SU-DHL-6 (cell line): Measurements from ENCODE around the gene OXCT2.
"Not testable (repeated sequence)": the region's sequence is repeated elsewhere in the genome, so short reads cannot be mapped to it uniquely, and the experiment has no call there.

Experiments
- H2AFZ ChIP-seq: fragments of 200-600 bp; sonication (generic); 2 replicates; pipeline ENCODE4 v1.6.1; 2014; ENCODE audit warnings: low read depth, mild to moderate bottlenecking, moderate library complexity, mixed read lengths, antibody characterized with exemption, low read length; ENCODE audit not compliant: severe bottlenecking
- H3F3A ChIP-seq: fragments of 200-600 bp; shearing (Covaris generic); 2 replicates; pipeline ENCODE4 v1.6.0; 2016; ENCODE audit warnings: antibody characterized with exemption, mild to moderate bottlenecking; ENCODE audit not compliant: insufficient read depth
- H3K27ac ChIP-seq: fragments of 200-600 bp; sonication (generic); 2 replicates; pipeline ENCODE4 v1.5.1; 2016; ENCODE audit warnings: low read depth, mild to moderate bottlenecking, low read length, moderate library complexity, mixed read lengths
- H3K27me3 ChIP-seq: fragments of 200-600 bp; sonication (generic), shearing (Covaris generic); 2 replicates; pipeline ENCODE4 v1.6.0; 2014; ENCODE audit warnings: mild to moderate bottlenecking, low read length
- H3K36me3 ChIP-seq: fragments of 200-600 bp; sonication (generic); 2 replicates; pipeline ENCODE4 v1.6.1; 2014; ENCODE audit warnings: mild to moderate bottlenecking, low read length, mixed read lengths
- H3K4me2 ChIP-seq: fragments of 300-600, 200-600 bp; shearing (Covaris generic), sonication (generic); 2 replicates; pipeline ENCODE4 v1.6.0; 2014; ENCODE audit warnings: low read length, low read depth, mild to moderate bottlenecking; ENCODE audit not compliant: poor library complexity, severe bottlenecking
- H3K4me3 ChIP-seq: fragments of 200-600 bp; sonication (generic); 2 replicates; pipeline ENCODE4 v1.5.1; 2014; ENCODE audit warnings: antibody characterized with exemption, low read length, mild to moderate bottlenecking, mixed read lengths; ENCODE audit not compliant: insufficient read depth, poor library complexity, severe bottlenecking
- H3K79me2 ChIP-seq: fragments of 200-600 bp; sonication (generic); 2 replicates; pipeline ENCODE4 v1.6.1; 2014; ENCODE audit warnings: mild to moderate bottlenecking, low read length, moderate library complexity; ENCODE audit not compliant: insufficient read depth
- H3K9ac ChIP-seq: fragments of 200-600 bp; sonication (generic); 2 replicates; pipeline ENCODE4 v1.7.0; 2014; ENCODE audit warnings: mild to moderate bottlenecking, low read length
- H3K9me2 ChIP-seq: fragments of 200-600 bp; sonication (generic); replicated peaks from 2 replicates; pipeline ENCODE4 v1.6.1; 2014; ENCODE audit warnings: low read length; ENCODE audit not compliant: insufficient read depth
- H3K9me3 ChIP-seq: fragments of 200-600 bp; sonication (generic); 2 replicates; pipeline ENCODE4 v1.6.1; 2014; ENCODE audit warnings: low read length, mixed read lengths; ENCODE audit not compliant: insufficient read depth
- H4K20me1 ChIP-seq: fragments of 200-600 bp; sonication (generic); 2 replicates; pipeline ENCODE4 v1.6.1; 2014; ENCODE audit warnings: low read depth, mild to moderate bottlenecking, antibody characterized with exemption, low read length, moderate library complexity, mixed read lengths
- EZH2phosphoT487 ChIP-seq: fragments of 200-600 bp; sonication (generic), shearing (Covaris generic); conservative IDR thresholded peaks from 2 replicates; pipeline ENCODE4 v1.6.1; 2018; ENCODE audit warnings: mild to moderate bottlenecking, antibody characterized with exemption, low read length, moderate library complexity, mixed read lengths
- TF ChIP-seq, protein P1 (sequence below): fragments of 200-600 bp; sonication (generic); IDR thresholded peaks from one replicate; pipeline ENCODE4 v1.5.1; 2017; ENCODE audit warnings: antibody characterized with exemption, mild to moderate bottlenecking, low read length, moderate library complexity; ENCODE audit not compliant: insufficient read depth, poor library complexity, severe bottlenecking

The OXCT2 gene

DNA sequence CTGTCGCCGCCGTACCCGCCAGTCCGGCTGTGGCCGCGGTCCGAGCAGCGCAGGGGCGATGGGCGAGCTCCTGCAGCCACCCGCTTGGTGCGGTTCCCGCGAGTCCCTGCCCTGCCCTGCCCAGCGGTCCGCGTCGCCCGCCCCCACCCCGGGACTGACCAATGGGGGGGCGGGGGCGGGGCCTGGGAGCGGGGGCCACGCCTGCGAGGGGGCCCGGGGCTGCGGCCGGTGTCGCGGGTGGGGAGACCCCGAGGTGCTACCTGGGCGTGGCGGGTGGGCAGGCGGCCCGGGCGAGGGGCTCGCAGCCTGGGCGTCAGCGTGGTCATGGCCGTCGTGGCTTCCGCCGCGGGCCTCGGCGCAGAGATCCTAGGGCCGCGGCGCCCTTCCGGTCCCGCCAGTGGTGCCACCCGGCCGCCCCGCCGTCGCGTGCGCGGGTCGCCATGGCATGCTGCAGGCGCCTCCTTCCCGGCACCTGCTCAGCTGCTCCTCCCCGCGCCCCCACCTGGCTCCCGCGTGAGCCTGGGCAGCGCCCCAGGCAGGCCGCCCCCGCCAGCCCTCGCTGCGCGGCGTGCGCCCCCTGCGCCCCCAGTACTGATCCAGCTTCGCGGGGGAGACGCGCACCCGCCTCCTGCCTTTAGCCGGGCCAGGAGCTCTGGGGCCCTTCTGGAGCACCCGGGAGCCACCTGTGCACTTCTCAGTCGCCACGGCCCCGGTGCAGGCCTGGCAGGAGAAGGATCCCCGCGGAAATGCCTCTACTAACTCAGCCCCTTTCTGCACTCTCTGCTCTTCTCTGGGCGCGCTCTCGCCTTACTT lies 17.8 kb upstream of the OXCT2 start, which contains the start of gene BMP8B:
Gene BMP8B (minus strand): TSS at position 108 of the 813 bp plus-strand sequence. CDS start 380 bp downstream, outside the sequence.
- Histone ChIP-seq H3K27ac (no peak within 1 kb of the TSS), H3K9ac (no peak within 1 kb of the TSS)

DNA sequence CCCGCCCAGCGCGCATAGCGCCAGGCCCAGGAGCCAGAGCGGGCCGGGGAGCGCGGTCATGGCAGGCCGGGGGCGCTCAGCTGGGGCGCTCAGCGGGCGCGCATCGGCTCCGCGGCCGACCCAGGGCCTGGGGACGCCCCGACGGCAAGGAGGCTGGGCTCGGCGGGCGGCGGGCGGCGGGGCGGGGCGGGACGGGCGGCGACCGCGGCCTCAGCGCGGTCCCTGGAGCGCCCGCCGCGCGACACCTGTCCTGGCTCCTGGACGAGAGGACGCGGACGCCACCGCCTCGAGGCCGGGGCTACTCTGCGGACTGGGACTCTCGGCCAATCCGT lies 17.2 kb upstream of the OXCT2 start:
- H3F3A ChIP-seq = no peaks in the 10 kb centered on the region
- no peaks in the 10 kb centered on the region for H4K20me1 ChIP-seq
- no peaks in the 10 kb centered on the region for H3K36me3 ChIP-seq
- H3K79me2 ChIP-seq = no peaks in the 10 kb centered on the region
- no peak for TF ChIP-seq EZH2phosphoT487
- TF ChIP-seq, protein P1, sequence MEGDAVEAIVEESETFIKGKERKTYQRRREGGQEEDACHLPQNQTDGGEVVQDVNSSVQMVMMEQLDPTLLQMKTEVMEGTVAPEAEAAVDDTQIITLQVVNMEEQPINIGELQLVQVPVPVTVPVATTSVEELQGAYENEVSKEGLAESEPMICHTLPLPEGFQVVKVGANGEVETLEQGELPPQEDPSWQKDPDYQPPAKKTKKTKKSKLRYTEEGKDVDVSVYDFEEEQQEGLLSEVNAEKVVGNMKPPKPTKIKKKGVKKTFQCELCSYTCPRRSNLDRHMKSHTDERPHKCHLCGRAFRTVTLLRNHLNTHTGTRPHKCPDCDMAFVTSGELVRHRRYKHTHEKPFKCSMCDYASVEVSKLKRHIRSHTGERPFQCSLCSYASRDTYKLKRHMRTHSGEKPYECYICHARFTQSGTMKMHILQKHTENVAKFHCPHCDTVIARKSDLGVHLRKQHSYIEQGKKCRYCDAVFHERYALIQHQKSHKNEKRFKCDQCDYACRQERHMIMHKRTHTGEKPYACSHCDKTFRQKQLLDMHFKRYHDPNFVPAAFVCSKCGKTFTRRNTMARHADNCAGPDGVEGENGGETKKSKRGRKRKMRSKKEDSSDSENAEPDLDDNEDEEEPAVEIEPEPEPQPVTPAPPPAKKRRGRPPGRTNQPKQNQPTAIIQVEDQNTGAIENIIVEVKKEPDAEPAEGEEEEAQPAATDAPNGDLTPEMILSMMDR = no peak
- H2AFZ ChIP-seq = no peak overlapping the region
- H3K4me3 ChIP-seq = no peak overlapping the region
- no peaks in the 10 kb centered on the region for H3K9me2 ChIP-seq
- no peak overlapping the region for H3K4me2 ChIP-seq
- H3K27ac ChIP-seq = no peak overlapping the region
- no peak overlapping the region for H3K9ac ChIP-seq
- no peaks in the 10 kb centered on the region for H3K27me3 ChIP-seq
- H3K9me3 ChIP-seq = no peaks in the 10 kb centered on the region

More for the DNA sequence above, 17.8 kb upstream of the OXCT2 start, which contains the start of gene BMP8B:
- H2AFZ ChIP-seq = no peak within 1 kb of the TSS
- TF ChIP-seq EZH2phosphoT487 = no peak
- TF ChIP-seq, protein P1 = no peak
- H3K36me3 ChIP-seq = no peaks in the 10 kb centered on the region
- H3F3A ChIP-seq = no peaks in the 10 kb centered on the region
- H3K4me3 ChIP-seq = no peak within 1 kb of the TSS
- H3K79me2 ChIP-seq = no peaks in the 10 kb centered on the region
- no peaks in the 10 kb centered on the region for H4K20me1 ChIP-seq
- H3K9me3 ChIP-seq = no peaks in the 10 kb centered on the region
- no peaks in the 10 kb centered on the region for H3K27me3 ChIP-seq
- no peak within 1 kb of the TSS for H3K4me2 ChIP-seq
- no peaks in the 10 kb centered on the region for H3K9me2 ChIP-seq

- not testable (repeated sequence) for H3K9me3 ChIP-seq, H3K36me3 ChIP-seq, H3K4me2 ChIP-seq
Measured at GRCh38 chr1:39787964-39788363, 16.8 kb upstream of the OXCT2 start.

GRCh38 chr1:39787468-39787867 lies 16.3 kb upstream of the OXCT2 start:
- Histone ChIP-seq H3K9me3 (no peaks in the 10 kb centered on the region), H3K36me3 (no peaks in the 10 kb centered on the region), H3K27ac (no peak overlapping the region), H3K27me3 (no peaks in the 10 kb centered on the region), H3K79me2 (no peaks in the 10 kb centered on the region), H3K4me3 (no peak overlapping the region), H2AFZ (no peak overlapping the region), H4K20me1 (no peaks in the 10 kb centered on the region), H3K9ac (no peak overlapping the region), H3F3A (no peaks in the 10 kb centered on the region), H3K4me2 (no peak overlapping the region), H3K9me2 (no peaks in the 10 kb centered on the region)
- no peak for TF ChIP-seq EZH2phosphoT487
- TF ChIP-seq, protein P1 = no peak

More at GRCh38 chr1:39787964-39788363, 16.8 kb upstream of the OXCT2 start:
- H3K4me3 ChIP-seq, H3K27me3 ChIP-seq, H2AFZ ChIP-seq, H3K27ac ChIP-seq, H3K79me2 ChIP-seq, H3K9me2 ChIP-seq, H3F3A ChIP-seq, H3K9ac ChIP-seq, H4K20me1 ChIP-seq: not testable (repeated sequence)

DNA sequence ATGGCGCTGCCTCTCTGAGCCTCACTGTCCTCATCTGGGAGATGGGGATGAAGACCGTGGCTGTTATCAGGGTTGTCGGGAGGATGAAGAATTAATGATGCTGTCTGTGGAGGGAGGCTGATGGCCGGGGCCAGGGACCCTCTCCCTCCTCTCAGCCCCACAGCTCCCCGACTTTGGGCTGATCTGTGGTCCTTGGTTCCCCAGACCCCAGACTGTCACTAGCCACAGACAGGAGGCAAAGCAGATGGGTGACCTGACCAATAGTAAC lies 15.9 kb upstream of the OXCT2 start:
- H4K20me1 ChIP-seq, H3K9me2 ChIP-seq, H3K9ac ChIP-seq, H3K27ac ChIP-seq, H3K79me2 ChIP-seq, H3K9me3 ChIP-seq, H3K27me3 ChIP-seq, H3K4me3 ChIP-seq, H3F3A ChIP-seq, H3K36me3 ChIP-seq, H3K4me2 ChIP-seq, H2AFZ ChIP-seq: not testable (repeated sequence)
